ENCODE results near the gene PITX1. TPM values are rescaled to one million over a fixed set of nuclear protein-coding genes. Genes with fewer than 3 reads are reported as not detected.

The PITX1 gene
- total RNA-seq, 1 experiment from 2014 or later: 31.0 TPM

GRCh38 chr5:135013445-135013844 lies 20.6 kb downstream of the PITX1 start:
- H3K4me2 ChIP-seq (ENCODE audit: low read length): no peak overlapping the region
- DNase-seq (ENCODE audit: low read depth, low spot score): no peak
- CTCF ChIA-PET: interaction anchor here (1.5 kb wide), 1 partner anchor 96 kb away, joined by 3 read pairs; no protein-coding TSS in a partner anchor
- TF ChIP-seq MAX (IDR thresholded peaks at IDR 0.05): no peak
- TF ChIP-seq FOSL1 (IDR thresholded peaks at IDR 0.05; ENCODE audit: low read depth): no peak
- TF ChIP-seq POLR2AphosphoS5 (IDR thresholded peaks at IDR 0.05; ENCODE audit: low read depth, low read length): no peak
- TF ChIP-seq SP1 (IDR thresholded peaks at IDR 0.05; ENCODE audit: low read depth): no peak
- TF ChIP-seq POLR2A (IDR thresholded peaks at IDR 0.05; ENCODE audit: borderline replicate concordance, extremely low read depth, insufficient read depth, insufficient read length): no peak
- no peak for TF ChIP-seq ATF3 (IDR thresholded peaks at IDR 0.05)
- TF ChIP-seq CBX3 (IDR thresholded peaks at IDR 0.05; ENCODE audit: low read depth): no peak
- TF ChIP-seq ZNF274 (IDR thresholded peaks at IDR 0.05; ENCODE audit: low read depth, low read length): no peak
- no peak for TF ChIP-seq EGR1 (IDR thresholded peaks at IDR 0.05; ENCODE audit: low read depth)
- TF ChIP-seq, protein P1, sequence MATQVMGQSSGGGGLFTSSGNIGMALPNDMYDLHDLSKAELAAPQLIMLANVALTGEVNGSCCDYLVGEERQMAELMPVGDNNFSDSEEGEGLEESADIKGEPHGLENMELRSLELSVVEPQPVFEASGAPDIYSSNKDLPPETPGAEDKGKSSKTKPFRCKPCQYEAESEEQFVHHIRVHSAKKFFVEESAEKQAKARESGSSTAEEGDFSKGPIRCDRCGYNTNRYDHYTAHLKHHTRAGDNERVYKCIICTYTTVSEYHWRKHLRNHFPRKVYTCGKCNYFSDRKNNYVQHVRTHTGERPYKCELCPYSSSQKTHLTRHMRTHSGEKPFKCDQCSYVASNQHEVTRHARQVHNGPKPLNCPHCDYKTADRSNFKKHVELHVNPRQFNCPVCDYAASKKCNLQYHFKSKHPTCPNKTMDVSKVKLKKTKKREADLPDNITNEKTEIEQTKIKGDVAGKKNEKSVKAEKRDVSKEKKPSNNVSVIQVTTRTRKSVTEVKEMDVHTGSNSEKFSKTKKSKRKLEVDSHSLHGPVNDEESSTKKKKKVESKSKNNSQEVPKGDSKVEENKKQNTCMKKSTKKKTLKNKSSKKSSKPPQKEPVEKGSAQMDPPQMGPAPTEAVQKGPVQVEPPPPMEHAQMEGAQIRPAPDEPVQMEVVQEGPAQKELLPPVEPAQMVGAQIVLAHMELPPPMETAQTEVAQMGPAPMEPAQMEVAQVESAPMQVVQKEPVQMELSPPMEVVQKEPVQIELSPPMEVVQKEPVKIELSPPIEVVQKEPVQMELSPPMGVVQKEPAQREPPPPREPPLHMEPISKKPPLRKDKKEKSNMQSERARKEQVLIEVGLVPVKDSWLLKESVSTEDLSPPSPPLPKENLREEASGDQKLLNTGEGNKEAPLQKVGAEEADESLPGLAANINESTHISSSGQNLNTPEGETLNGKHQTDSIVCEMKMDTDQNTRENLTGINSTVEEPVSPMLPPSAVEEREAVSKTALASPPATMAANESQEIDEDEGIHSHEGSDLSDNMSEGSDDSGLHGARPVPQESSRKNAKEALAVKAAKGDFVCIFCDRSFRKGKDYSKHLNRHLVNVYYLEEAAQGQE (IDR thresholded peaks at IDR 0.05; ENCODE audit: low read depth): no peak
- TF ChIP-seq, protein P2, sequence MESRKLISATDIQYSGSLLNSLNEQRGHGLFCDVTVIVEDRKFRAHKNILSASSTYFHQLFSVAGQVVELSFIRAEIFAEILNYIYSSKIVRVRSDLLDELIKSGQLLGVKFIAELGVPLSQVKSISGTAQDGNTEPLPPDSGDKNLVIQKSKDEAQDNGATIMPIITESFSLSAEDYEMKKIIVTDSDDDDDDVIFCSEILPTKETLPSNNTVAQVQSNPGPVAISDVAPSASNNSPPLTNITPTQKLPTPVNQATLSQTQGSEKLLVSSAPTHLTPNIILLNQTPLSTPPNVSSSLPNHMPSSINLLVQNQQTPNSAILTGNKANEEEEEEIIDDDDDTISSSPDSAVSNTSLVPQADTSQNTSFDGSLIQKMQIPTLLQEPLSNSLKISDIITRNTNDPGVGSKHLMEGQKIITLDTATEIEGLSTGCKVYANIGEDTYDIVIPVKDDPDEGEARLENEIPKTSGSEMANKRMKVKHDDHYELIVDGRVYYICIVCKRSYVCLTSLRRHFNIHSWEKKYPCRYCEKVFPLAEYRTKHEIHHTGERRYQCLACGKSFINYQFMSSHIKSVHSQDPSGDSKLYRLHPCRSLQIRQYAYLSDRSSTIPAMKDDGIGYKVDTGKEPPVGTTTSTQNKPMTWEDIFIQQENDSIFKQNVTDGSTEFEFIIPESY (IDR thresholded peaks at IDR 0.05; ENCODE audit: extremely low read depth, insufficient replicate concordance, low read length): no peak
- no peak for TF ChIP-seq ELF1 (IDR thresholded peaks at IDR 0.05; ENCODE audit: borderline replicate concordance, low read depth)
- no peak for TF ChIP-seq CEBPB (IDR thresholded peaks at IDR 0.05; ENCODE audit: low read depth)
- no peak for TF ChIP-seq JUND (IDR thresholded peaks at IDR 0.05)
- TF ChIP-seq SIN3A (IDR thresholded peaks at IDR 0.05; ENCODE audit: low read depth): no peak
- H3K9ac ChIP-seq (ENCODE audit: low read length): no peak overlapping the region
- no peak overlapping the region for H3K27ac ChIP-seq (ENCODE audit: low read depth, low read length)
- ATAC-seq: no peak
- H2AFZ ChIP-seq (ENCODE audit: low read depth, low read length, poor library complexity, severe bottlenecking): no peak overlapping the region
- H3K4me3 ChIP-seq (replicated peaks in 1 of 2; ENCODE audit: low read depth in 1 of 2, low read length in 2 of 2): no peak overlapping the region
- no TSS peak for BruUV-seq (replicated peaks)
- no peaks in the 10 kb centered on the region for H3K79me2 ChIP-seq (ENCODE audit: insufficient read depth, low read length)
- intact Hi-C loops (cut with micrococcal nuclease): no loop called here
- H3K27me3 ChIP-seq (ENCODE audit: insufficient read depth, low read length): no peaks in the 10 kb centered on the region
- RAD21 ChIA-PET (ENCODE audit: low non-redundant PET in 1 of 2, low total read pairs in 2 of 2, uncharacterized antibody in 2 of 2, unreplicated experiment in 2 of 2): no interaction called here
- no peaks in the 10 kb centered on the region for H3K9me3 ChIP-seq (ENCODE audit: control insufficient read depth in 1 of 2, insufficient read depth in 1 of 2, low read depth in 1 of 2, low read length in 2 of 2)
- no peaks in the 10 kb centered on the region for H3K9me2 ChIP-seq (ENCODE audit: insufficient read depth)
- POLR2A ChIA-PET: no interaction called here
- no peaks in the 10 kb centered on the region for H3K36me3 ChIP-seq (ENCODE audit: control insufficient read depth in 1 of 2, insufficient read depth in 2 of 2, low read length in 2 of 2)
- no peaks in the 10 kb centered on the region for H3K4me1 ChIP-seq (ENCODE audit: control insufficient read depth in 1 of 2, insufficient read depth in 2 of 2, low read length in 2 of 2)
- H4K20me1 ChIP-seq (ENCODE audit: insufficient read depth): no peaks in the 10 kb centered on the region
